ENCODE results near the gene TMEM267.

DNA sequence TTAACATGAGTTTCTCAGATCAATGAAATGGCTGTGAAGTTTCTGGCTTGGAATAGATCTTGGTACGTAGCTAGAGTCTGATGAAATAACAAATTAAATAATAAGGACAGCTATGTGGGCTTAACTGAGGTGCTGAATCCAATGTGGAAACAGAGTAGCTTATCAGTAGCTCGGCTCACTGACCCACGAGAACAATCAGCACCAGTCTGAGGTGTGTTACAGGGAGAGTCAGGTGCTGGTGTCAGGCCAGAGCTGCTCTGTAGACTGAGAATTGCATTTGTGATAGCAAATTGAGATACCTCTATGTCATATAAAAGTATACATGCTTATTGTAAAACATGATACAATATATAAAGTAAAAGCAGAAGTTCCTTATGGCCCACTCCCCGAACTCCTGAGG lies 50.3 kb downstream of the TMEM267 start:
- no peak for TF ChIP-seq EZH2 (IDR thresholded peaks at IDR 0.05; ENCODE audit: borderline replicate concordance, low read depth, low read length, poor library complexity, severe bottlenecking)
- TF ChIP-seq, protein P1, sequence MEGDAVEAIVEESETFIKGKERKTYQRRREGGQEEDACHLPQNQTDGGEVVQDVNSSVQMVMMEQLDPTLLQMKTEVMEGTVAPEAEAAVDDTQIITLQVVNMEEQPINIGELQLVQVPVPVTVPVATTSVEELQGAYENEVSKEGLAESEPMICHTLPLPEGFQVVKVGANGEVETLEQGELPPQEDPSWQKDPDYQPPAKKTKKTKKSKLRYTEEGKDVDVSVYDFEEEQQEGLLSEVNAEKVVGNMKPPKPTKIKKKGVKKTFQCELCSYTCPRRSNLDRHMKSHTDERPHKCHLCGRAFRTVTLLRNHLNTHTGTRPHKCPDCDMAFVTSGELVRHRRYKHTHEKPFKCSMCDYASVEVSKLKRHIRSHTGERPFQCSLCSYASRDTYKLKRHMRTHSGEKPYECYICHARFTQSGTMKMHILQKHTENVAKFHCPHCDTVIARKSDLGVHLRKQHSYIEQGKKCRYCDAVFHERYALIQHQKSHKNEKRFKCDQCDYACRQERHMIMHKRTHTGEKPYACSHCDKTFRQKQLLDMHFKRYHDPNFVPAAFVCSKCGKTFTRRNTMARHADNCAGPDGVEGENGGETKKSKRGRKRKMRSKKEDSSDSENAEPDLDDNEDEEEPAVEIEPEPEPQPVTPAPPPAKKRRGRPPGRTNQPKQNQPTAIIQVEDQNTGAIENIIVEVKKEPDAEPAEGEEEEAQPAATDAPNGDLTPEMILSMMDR (conservative IDR thresholded peaks at IDR 0.05; ENCODE audit: low read depth, low read length), result no peak

All from A673 (cell line).